GM21528 (cell line): ENCODE data around the gene TMEM101.
"Not testable (repeated sequence)": the region's sequence is repeated elsewhere in the genome, so short reads cannot be mapped to it uniquely, and the experiment has no call there.

Experiments used
- ATAC-seq: cut with Tn5 transposase; IDR thresholded peaks from one replicate; pipeline ENCODE4 v1.9.1; 2021; ENCODE audit warnings: mild to moderate bottlenecking, moderate library complexity; ENCODE audit not compliant: unreplicated experiment, low FRiP score

The TMEM101 gene

DNA sequence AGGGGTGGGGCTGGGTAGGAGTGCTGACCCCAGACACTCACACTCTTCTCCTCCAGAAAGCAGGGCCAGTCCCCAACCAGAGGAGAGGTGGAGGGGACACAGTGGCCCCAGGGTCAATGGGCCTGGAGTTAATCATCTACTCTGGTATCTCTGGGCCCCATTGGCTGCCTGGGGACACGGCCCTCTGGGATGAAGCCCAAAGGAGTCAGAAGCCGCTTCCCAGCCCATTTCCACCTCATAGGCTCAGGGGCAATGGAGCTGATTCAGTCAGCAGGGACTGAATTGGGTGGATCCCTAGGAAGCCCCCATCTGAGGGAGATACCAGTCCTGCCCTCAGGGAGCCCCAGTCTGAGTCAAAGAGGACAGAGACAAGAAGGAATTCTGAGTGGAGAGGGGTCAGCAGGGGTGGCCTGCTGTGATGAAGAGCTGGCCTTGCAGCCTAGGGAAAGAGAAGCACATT is 13.3 kb downstream of the TMEM101 start:
- no peak for ATAC-seq

DNA sequence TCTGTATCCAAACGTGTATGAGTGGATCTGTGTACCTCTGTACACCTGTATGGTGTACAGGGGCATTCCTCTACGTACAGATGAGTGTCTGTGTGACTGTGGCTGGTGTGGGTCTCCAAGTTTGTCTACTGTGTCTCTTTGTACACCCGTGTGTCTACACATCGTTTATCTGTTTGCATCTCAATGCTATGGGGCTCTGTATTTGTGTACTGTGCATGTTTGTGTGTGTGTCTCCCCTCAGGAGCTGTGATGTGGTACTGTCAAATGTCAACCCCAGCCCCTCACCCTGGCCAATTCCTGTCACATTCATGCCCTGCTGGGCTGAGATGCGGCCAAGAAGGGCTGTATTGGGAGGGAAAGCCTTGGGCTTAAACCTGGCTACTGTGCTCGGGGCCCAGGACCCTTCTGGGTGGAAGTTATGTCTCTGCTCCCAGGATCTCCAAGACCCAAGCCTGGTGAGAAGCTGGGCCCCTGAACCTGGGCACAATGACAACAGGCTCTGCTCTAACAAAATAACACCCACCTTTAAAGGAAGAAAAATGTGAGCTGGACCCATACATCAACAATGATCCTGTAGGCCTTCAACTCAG is 13.8 kb downstream of the TMEM101 start:
- ATAC-seq: no peak

DNA sequence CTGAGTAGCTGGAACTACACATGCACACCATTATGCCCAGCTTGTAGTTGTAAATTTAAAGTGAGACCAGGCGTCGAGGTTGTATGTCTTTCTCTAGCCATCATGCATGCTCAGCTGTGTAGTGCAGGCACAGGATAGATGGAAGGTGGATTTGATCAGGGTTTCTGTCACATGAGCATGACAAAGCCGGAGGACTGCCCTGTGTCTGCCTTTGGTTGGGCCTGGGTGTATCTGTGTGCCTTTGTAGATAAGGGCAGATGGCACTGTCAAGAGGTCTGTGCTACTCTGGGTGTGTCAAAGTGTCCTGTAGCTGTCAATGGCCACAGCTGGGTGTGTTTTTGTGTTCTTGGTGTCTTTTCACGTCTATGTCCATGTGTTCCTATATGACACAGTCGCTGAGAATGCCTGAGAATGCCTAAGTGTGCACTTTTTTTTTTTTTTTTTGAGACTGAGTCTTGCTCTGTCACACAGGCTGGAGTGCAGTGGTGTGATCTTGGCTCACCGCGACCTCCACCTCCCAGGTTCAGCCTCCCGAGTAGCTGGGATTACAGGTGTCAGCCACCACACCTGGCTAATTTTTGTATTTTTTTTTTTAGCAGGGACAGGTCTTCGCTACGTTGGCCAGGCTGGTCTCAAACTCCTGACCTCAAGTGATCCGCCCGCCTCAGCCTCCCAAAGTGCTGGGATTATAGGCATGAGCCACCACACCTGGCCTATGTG is 14.5 kb downstream of the TMEM101 start:
- no peak for ATAC-seq

DNA sequence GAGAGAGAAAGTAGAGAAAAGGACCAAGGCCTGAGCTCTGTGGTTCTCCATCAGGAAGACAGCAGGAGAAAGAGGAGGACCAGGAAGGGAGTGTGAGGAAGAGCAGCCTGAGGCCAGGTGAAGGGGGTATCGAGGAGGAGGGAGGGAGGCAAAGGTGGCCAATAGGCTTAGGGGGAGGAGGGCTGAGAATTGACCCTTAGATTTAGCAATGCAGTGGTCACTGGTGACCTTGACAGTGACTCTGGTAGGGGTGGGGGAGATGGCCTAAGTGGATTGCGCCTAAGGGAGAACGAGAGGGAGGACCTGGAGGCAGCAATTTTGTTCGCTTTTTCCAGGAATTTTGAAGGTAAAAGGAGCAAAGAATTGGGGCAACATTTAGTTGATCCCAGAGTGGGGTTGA is 15.7 kb downstream of the TMEM101 start:
- ATAC-seq: no peak

DNA sequence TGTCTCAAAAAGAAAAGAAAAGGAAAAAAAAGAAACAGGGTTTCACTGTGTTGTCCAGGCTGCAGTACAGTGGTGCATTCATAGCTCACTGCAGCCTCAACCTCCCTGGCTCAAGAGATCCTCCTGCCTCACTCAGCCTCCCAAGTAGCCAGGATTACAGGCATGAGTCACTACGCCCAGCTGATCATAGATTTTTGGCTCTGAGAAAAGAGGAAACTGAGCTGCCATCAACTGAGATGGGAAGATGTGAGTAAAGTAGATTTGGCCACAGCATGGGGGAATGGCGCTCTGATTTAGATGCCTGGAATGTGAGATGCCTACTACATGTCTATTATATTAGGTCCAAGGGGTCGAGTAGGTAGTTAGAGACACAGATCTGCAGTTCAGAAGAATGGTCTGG is 16.2 kb downstream of the TMEM101 start:
- no peak for ATAC-seq

DNA sequence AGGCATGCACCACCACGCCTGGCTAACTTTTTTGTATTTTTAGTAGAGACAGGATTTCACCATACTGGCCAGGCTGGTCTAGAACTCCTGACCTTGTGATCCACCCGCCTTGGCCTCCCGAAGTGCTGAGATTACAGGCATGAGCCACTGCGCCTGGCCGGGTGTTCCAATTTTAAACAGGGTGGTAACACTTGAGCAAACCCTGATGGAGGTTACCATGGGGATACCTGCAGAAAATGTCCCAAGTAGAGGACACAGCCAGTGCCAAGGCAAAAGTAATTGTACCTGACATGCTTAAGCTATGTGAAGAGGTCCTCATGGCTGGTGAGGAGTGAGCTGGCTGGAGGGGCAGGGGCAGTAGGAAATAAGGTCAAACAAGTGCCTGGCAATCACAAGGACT is 17.6 kb downstream of the TMEM101 start:
- ATAC-seq: not testable (repeated sequence)

DNA sequence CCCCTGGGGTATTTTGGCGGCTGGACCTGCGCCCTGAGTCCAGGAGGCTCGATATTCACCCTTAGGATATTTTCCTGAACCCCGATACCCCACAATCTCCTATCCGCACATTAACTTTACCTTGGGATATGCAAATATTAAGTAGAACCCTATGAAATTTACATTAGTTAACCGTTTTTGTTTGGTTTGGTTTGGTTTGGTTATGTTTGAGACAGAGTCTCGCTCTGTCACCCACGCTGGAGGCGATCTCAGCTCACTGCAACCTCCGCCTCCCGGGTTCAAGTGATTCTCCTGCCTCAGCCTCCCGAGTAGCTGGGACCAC is 19.7 kb downstream of the TMEM101 start:
- no peak for ATAC-seq

DNA sequence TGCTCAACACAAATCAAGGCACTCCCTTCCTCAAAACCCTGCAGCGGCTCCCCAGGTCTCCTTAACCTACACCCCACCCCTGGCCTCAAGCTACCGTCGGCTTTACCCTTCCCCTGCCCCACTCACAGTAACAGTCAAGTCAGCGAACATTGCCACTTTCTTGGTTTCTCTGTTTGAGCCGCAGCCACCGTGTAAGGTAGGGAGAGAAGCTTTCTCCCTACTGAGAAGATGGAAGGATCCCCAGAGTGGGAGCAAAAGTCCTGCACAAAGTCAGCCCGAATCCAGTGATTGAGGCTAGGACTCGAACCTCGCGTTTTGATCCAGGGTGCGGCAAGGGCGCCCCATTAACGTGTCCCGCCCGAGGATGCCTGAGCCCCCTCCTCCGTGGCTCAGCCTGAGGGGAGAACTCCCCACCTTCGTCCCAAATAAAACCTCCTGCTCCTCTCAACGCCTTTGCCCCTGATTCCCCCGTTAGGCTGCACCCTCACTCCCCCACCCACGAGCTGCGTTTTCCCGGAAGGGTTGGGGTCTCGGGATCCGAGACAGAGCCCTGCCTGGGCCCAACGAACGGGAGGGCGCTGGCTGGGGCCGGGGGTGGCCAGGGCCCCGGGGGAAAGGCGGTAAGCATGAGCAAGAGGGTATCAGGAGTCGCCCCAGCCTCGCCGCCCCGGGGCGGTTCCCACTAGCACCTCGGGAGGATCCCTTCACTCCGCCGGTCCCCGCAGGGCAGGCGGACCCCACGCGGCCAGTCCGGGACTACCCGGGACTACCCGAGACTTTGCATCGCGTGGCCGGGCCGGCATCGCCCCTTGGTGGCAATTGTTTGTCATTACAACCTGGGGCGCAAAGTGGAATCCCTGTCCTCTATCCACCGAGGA is 20.3 kb downstream of the TMEM101 start:
- ATAC-seq: no peak

DNA sequence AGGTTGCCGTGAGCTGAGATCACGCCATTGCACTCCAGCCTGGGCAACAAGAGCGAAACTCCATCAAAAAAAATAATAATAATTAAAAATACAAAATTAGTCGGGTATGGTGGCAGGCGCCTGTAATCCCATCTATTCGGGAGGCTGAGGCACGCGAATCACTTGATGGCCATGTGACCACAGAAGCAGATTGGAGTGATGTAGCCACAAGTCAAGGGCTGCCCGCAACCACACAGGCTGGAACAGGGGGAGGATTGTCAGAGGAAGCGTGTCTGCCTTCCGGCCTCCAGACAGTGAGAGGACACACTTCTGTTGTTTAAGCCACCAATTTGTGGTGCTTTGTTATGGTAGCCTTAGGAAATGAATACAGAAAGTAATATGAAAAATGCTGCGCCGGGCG is 22.1 kb downstream of the TMEM101 start:
- ATAC-seq: no peak

DNA sequence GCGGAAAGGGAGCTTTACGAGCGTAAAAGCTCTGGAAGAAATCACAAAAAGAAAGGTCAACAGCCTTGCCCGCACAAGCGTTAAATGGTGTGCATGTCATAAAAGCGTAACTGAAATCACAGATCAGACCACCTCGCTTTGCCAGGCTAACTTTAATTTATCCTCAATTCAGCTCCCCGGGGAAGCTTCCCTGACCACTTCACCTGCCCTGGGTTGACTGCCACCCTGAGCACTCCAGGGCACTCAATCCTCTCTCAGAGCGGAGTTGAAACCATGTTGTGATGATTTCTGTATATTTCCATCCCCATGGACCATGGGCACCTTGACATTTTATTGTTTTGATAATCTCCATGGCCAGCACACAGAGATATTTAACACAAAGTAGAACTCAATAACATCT is 26.5 kb downstream of the TMEM101 start:
- ATAC-seq: no peak

DNA sequence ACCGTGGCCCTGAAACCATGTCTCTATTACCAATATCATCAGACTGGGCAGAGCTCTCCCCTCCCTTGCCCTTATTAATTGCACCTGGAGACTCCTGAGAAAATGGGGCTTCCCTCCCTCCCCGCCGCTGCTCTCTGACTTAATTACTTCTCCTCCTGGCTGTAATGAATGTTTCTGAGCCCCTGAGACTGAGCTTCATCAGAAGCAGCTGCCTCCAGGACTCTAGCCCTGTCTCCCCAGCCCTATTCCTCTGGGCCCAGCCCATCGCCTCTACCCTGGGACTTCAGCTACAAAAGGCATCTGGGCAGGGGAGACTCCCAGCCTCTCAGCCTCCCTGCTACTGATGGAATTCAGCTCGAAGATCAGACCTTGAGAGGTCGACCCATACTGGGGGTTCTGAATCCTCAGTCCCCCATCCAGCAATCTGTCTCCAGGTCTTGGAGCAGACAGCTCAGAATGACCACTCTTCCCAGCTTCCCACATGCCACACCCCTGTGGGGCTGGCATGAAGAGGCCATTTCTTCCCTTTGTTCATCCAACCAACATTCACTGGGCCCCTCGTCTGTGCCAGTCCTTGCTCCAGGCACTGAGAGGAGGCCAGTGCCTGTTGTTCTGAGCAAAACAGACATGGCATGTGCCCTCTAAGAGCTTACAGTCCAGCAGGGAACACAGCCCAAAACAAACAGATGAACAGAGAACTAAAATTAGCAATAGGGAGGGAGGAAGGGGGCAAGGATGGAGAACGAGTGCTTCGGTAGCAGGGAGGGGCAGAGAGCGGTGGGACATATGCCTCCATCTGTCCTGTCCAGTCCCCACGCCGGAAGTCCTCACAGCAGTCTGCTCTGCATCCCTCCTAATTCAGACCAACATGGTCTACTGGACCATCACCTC is 27.4 kb downstream of the TMEM101 start:
- no peak for ATAC-seq

DNA sequence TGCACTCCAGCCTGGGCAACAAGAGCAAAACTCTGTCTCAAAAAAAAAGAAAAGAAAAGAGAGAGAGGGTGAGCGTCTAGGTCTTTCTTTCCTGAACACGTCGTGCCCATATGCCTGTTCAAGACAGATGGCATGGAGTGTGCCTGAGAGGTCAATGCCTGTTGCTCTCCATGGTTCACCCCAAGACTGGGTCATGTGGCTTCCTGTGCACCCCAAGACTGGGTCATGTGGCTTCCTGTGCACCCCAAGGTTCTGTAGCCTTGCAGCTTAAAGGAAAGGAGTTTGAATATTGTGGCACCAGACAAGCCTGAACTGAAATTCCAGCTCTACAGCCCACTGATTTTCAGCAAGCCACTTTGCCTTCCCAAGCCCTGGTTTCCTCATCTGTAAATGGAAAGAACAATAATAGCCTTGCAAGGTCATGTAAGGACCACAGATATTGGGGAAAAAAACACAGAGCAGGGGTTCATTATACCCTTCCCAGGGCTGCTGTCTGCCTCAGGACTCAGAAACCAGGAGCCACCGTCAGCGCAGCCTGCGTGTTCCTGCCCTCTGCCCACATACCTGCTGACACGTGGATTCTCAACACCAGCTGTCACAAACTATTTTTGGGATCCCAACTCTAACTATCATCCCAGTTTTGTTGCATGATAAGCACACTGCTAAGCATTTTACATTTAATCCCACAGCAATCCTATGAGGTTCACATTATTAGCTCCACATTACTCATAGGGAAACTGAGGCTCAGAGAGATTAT is 28.4 kb downstream of the TMEM101 start:
- ATAC-seq: no peak

DNA sequence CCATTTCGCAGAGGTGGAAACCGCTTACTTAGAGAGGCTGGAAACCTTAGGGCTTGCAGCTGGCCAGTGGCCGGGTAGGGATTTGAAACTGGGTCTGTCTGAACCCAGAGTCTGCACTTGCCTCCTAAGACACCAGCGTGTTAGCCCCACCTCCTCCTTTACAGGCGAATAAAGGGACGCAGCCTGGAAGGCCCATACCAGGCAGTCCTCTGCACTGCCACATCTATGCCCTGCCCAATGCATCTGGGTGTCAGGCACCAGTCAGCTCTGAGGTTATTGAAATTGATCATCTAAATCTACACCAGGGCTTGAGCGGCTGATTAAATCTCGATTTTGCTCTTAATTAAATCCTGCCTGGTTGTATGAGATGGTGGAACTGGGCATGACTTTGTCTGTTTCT is 30.2 kb downstream of the TMEM101 start:
- no peak for ATAC-seq

DNA sequence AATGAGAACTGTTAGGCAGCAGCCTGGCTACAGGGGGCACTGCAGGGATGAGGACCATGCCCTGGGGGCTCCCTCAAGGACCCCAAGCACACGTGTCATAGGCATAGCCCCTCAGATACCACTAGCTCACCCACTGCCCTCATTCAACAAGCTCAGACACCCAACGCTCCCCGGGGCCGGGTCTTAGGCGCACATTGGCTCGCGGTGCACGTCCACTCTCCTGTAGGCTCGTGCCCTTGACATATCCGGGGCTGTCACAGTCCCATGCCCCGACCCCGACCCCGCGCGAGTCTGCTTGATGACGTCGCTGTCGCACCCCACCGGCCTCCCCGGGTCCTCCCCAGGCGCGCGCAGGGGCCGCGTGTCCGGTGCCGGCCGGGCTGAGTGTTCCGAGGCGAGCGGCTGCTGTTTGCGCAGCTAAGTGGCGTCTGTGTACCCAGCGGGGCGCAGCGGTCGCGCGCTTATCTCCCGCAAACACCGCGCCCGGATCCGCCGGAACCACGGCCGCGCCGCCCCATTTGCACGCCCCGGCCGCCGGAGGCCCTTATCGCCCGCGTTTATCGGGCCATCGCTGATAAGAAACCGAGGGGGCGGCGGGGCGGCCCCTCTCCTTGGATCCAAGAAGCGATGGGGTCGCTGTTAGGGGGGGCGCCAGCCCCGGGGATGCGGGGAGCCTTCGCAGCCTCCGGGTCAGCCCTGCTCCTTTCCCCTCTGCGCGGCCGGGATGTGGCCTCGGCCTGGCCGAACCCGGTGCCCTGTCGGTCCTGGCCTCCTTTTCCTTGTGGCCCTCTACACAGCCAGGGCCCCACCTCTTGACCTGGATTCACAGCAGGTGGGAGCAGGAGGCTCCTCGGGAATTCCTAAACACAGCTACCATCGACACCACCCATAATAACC is 31.0 kb downstream of the TMEM101 start:
- no peak for ATAC-seq

DNA sequence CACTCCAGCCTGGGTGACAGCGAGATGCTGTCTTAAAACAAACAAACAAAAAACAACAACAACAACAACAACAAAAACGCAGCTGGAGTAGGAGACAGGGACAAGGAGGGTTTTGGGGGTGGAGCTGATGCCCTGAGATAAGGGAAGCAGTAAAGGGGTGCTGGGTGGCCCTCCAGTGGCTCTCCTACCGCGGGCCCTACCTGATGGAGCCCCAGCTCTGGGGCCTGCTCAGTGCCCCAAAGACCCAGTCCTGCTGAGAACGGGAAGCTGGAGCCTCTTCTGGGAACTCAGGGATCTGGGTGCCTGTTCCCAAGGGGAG is 31.6 kb downstream of the TMEM101 start:
- no peak for ATAC-seq

DNA sequence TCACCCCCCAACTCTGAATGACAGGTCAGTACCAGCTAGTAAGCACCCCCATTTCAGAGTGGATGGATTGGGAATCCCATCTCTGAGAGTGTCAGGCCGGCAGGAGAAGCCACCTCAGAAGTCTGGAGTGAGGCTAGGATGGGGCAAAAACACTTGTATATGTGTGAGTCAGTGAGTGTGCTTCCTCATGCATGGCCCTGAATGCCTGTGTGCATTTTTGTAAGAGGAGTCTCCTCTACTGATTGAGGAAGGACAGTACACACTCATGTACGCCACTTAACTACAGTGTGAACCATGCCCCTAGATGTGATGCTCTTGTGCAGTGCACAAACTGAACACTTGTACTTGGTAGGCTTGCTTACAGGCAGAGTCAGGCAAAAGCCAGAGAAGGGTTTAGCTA is 32.6 kb downstream of the TMEM101 start:
- no peak for ATAC-seq

DNA sequence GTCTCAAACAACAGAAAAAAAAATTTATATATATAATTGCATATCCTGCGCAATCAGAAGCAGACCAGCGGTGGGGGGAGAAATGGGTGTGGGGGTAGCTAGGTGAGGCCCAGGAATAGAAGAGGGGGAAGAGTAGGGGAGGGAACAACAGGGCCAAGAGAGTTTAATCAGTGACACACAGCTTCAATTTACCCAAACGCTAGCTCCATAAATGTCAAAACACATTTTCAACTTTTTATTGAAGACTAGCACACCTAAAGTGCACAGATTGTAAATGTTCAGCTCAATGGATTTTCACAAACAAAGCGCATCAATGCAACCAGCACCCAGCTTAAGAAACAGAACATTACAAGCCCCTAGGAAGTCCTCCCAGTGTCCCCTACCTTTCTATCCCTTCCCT is 35.1 kb downstream of the TMEM101 start:
- no peak for ATAC-seq

DNA sequence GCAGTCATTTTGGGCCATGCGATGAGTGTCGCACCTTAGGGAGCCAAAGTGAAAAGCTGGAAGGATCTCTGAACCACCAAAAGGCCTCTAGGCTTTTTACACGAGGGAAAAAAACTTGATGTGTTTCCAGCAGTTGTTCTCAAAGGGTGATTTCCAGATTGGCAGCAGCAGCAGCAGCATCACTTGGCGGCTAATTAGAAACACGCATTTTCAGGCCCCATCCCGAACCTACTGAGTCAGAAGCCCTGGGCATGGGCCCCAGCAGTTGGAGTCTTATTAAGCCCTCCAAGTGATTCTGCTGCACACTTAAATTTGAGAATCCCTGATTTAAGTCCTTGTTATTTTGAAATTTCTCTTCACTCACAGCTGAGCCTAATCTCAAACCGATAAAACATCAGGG is 35.8 kb downstream of the TMEM101 start:
- ATAC-seq: no peak

DNA sequence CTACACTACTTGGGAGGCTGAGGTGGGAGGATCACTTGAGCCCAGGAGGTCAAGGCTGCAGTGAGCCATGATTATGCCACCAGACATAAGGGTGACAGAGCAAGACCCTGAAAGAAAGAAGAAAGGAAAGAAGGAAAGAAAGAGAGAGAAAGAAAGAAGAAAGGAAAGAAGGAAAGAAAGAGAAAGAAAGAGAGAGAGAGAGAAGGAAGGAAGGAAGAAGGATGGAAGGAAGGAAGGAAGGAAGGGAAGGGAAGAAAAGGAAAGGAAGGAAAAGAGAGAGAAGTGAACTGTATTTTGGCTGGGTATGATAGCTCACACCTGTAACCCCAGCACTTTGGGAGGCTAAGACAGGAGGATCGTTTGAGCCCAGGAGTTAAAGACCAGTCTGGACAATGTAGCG is 36.7 kb downstream of the TMEM101 start:
- no peak for ATAC-seq
